ENCODE results near the gene C21orf58.

C21orf58 gene

DNA sequence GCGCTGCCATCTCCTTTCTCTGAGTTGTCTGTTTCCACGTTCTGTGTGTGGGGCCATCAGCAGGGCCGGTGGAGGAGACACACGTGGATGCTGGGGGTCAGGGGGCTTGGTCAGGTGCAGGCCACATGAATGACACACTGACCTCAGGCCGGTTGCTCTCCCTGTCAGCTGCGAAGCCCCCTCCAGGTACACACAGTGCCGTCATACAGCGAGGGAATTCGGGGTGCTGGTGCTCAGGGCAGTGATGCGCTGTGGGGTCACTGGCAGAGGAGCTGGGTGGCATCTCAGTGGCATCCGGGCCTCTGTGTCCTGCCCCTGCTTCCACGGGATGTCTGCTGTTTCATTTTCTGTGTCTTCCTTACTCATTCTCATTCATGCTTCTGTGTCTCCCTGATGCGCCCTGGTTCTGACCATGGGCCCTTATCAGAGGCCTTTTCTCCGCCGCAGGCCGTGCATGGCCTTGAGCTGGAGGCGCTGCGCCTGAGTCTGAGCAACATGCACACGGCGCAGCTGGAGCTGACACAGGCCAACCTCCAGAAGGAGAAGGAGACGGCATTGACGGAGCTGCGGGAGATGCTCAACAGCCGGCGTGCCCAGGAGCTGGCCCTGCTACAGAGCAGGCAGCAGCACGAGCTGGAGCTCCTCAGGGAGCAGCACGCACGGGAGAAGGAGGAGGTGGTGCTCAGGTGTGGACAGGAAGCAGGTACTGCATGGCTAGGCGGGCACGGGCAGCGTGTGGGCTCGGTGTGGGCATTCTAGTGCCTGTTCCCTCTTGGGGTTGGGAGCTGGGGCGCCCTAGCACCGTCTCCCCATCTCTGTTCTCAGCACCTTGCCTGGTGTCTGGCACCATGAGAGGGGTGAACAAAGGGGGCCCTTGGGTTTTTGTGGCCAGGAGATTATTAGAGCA, 22.9 kb upstream of the C21orf58 start:
- no peak for DNase-seq
- Mint-ChIP-seq H3K27me3 (no peaks in the 10 kb centered on the region), H3K4me3 (no peak overlapping the region), H3K9me3 (no peaks in the 10 kb centered on the region), H3K4me1 (peaks cover 15% of the 10 kb centered on the region), H3K27ac (no peak overlapping the region)
- no peak for ATAC-seq

DNA sequence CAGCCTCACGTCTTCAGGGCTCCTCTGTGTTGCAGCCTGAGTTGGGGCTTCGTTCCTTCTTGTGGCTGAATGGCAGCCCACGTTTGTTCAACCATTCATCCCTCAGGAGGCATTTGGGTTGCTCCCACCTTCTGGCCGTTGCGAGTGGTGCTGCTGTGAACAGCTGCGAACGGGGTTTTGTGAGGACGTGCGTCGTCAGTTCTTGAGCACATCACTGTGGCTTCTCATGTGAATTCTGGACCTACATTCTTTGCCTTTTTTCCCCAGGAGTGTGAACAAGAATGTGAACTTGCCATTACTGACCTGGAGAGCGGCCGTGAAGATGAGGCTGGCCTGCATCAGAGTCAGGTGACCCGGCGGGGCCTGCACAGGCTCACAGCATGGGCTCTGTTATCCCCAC, 22.2 kb upstream of the C21orf58 start:
- H3K27ac Mint-ChIP-seq: no peak overlapping the region
- ATAC-seq (no peak), DNase-seq (no peak)
- H3K27me3 Mint-ChIP-seq: no peaks in the 10 kb centered on the region
- H3K9me3 Mint-ChIP-seq: no peaks in the 10 kb centered on the region
- peaks cover 15% of the 10 kb centered on the region for H3K4me1 Mint-ChIP-seq
- no peak overlapping the region for H3K4me3 Mint-ChIP-seq

DNA sequence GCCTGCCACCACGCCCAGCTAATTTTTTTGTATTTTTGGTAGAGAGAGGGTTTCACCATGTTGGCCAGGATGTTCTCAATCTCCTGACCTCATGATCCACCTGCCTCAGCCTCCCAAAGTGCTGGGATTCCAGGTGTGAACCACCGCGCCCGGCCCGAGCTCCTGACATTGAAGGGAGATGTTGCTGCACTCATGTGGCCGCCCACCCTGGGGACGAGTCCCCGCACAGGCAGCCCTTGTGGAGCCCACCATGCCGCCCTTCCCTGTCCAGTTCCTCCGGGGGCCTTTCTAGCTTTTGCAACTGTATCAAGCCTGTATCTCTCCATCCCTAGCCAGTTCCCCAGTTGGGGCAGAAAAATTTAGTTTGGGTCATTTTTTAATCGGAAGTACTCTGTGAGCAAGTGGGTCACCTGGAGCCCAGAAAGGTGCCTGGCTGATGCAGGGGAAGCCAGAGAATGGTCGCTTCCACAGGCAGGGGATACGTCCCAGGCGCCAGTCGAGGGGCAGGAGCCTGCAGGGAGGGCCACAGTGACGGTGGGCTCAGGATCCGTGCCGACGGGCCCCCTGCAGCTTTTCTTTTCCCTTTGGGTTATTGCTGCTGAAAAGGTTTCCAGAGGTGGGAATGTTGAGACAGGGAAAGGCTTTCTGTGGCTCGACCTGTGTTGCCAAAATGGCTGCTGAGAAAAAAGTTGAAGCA, 20.7 kb upstream of the C21orf58 start:
- H3K4me1 Mint-ChIP-seq: peaks cover 15% of the 10 kb centered on the region

DNA sequence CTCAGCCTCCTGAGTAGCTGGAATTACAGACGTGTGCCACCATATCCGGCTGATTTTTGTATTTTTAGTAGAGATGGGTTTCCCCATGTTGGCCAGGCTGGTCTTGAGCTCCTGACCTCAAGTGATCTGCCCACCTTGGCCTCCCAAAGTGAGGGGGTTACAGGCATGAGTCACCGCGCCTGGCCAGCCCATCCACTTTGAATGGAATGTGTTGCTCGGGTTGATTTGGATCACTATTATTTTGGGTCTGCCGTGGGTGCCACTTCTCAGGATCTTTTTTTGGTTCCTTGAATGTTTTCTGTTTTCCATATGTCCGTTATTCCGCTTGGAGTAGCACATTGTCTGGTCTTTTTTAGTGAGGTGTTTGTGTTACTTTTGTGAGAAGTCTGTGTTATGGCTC, 17.3 kb upstream of the C21orf58 start:
- ATAC-seq (no peak), DNase-seq (no peak)
- no peaks in the 10 kb centered on the region for H3K9me3 Mint-ChIP-seq
- peak overlapping the region in 1 of 2 donors; percentile 59 for H3K27ac Mint-ChIP-seq
- H3K4me3 Mint-ChIP-seq: no peak overlapping the region
- no peaks in the 10 kb centered on the region for H3K27me3 Mint-ChIP-seq
- peaks cover 15% of the 10 kb centered on the region for H3K4me1 Mint-ChIP-seq

More for the DNA sequence above, 20.7 kb upstream of the C21orf58 start:
- ATAC-seq (no peak), DNase-seq (no peak)
- H3K4me3 Mint-ChIP-seq: no peak overlapping the region
- no peaks in the 10 kb centered on the region for H3K27me3 Mint-ChIP-seq
- H3K27ac Mint-ChIP-seq: peak overlapping the region in 1 of 2 donors; percentile 12
- no peaks in the 10 kb centered on the region for H3K9me3 Mint-ChIP-seq

DNA sequence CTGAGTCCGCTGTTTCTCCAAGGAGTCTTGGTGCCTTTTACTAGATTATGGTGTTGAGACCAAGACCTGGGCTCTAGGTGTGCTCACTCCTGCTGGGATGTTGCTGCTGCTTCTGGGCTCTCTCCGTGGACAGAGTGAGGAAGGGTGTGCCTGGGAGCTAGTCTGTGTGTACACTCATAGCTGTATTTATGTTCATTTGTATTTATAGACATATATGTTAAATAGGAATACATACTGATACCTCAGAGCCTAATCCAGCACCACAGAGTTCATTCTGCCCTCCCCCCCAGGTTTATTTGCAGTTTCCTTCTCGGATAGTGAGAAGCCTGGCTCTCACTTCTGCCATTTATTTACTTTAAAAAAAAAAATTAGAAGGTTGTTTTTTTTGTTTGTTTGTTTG, 12.9 kb upstream of the C21orf58 start:
- no peaks in the 10 kb centered on the region for H3K4me1 Mint-ChIP-seq
- DNase-seq: no peak
- no peaks in the 10 kb centered on the region for H3K9me3 Mint-ChIP-seq
- ATAC-seq: no peak
- H3K27ac Mint-ChIP-seq: no peak overlapping the region
- no peak overlapping the region for H3K4me3 Mint-ChIP-seq
- H3K27me3 Mint-ChIP-seq: no peaks in the 10 kb centered on the region

DNA sequence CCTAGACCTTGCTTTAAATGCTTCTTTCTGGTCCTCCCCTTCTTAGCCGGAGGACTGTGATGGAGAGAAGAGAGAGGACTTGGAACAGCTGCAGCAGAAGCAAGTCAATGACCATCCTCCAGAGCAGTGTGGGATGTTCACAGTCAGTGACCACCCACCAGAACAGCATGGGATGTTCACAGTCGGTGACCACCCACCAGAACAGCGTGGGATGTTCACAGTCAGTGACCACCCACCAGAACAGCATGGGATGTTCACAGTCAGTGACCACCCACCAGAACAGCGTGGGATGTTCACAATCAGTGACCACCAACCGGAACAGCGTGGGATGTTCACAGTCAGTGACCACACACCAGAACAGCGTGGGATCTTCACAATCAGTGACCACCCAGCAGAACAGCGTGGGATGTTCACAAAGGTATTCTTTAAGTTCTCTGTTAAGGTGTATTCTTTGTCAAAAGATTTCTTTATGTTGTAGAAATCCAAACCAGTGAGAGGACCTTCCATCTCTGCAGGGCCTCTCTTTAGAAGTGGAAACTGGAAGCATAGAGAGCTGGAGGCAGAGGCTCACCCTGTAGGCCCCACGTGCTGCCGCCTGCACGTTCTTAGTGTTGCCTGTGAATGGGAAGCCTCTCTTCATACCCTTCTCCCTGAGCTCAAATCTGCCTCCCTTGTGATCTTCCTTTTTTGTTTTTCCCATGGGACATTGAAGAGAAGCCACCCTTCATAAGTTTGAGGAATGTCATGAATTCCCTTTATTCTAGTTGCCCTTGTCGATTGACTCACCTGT, 10.9 kb upstream of the C21orf58 start:
- H3K4me1 Mint-ChIP-seq: no peaks in the 10 kb centered on the region
- H3K27me3 Mint-ChIP-seq: no peaks in the 10 kb centered on the region
- DNase-seq: no peak
- H3K9me3 Mint-ChIP-seq: no peaks in the 10 kb centered on the region
- no peak overlapping the region for H3K27ac Mint-ChIP-seq
- ATAC-seq: no peak
- no peak overlapping the region for H3K4me3 Mint-ChIP-seq

DNA sequence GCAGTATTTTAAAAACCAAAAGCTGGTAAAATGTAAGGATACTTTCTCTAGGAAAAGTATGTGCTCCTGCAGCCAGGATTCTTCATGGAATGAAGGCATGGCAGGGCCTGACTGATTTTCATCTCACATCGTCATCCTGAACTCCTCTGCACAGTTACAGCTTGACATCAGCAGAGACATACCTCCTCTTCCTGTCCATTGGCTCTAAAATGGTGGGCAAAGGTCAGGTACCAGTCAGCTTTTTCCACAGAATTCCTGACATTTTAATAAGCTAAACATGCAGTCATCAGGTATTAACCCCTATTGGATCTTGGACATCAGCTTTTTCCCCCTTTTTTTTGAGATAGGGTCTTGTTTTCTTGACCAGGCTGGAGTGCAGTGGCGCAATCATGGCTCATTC, 6.1 kb upstream of the C21orf58 start:
- H3K9me3 Mint-ChIP-seq: no peaks in the 10 kb centered on the region
- peaks cover 22% of the 10 kb centered on the region for H3K4me1 Mint-ChIP-seq
- H3K4me3 Mint-ChIP-seq: no peak overlapping the region
- ATAC-seq: no peak
- H3K27me3 Mint-ChIP-seq: no peaks in the 10 kb centered on the region
- no peak overlapping the region for H3K27ac Mint-ChIP-seq
- DNase-seq: no peak

DNA sequence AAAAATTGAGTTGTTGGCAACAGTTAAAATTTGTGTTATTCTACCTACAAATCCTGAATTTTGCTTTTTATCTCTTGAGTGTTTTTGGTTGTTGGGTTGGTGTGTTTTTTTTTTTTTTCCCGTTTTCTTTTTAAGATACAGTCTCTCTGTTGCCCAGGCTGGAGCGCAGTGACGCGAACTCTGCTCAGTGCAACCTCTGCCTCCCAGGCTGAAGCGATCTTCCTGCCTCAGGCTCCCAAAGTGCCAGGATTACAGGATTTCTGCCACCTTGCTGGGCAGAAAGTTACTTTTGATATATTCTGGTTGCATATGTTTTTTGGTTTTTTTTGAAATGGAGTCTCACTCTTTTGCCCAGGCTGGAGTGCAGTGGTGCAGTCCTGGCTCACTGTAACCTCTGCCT, 4.5 kb upstream of the C21orf58 start:
- DNase-seq (no peak), ATAC-seq (no peak)
- Mint-ChIP-seq H3K27ac (peak overlapping the region in 1 of 2 donors; percentile 77), H3K27me3 (no peaks in the 10 kb centered on the region), H3K4me1 (peaks cover 22% of the 10 kb centered on the region), H3K9me3 (no peaks in the 10 kb centered on the region), H3K4me3 (no peak overlapping the region)

DNA sequence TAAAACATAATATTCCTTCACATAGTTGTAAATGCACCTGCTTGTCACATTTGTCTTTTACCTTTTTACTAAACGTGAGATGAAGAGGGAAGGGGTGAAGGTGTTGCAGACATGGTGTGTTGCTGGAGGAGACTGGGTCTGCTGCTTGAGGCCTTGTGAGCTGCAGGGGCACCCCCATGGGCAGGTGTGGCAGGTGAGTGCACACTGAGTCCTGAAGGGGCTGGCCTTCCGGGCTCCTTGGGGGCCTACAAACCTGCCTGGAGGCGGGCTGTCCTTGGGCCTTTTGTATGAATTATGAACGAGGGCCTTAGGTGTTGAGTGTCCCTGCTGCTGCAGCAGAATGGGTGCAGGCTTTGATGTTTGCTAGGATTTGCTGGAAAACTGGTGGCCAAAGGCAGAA, 4.0 kb upstream of the C21orf58 start:
- Mint-ChIP-seq H3K9me3 (no peaks in the 10 kb centered on the region), H3K27ac (no peak overlapping the region), H3K4me3 (no peak overlapping the region), H3K4me1 (peaks cover 27% of the 10 kb centered on the region), H3K27me3 (no peaks in the 10 kb centered on the region)
- ATAC-seq: no peak
- DNase-seq: no peak

DNA sequence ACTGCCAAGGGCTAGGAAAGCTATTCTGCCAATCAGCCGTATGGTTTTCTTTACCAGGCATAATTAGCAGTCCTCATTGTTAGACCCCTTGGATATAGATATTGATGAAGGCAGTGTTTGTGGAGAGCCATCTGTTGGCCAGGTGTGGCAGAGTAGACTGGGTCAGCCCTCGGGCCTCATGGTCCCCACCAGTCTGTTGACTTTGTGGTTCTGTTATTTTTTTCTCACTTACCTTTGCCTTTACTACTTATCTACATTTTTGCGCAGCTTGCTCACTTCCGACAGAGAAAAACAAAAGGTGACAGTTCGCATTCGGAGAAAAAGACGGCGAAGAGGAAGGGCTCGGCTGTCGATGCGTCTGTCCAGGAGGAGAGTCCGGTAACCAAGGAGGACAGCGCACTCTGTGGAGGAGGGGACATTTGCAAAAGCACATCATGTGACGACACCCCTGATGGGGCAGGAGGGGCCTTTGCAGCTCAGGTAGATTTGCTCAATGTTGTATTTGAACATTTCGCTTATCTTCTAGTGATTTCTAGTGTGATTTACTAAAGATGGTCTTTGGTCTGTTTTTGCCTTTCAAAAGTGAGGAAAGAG, 2.5 kb upstream of the C21orf58 start:
- no peak overlapping the region for H3K4me3 Mint-ChIP-seq

DNA sequence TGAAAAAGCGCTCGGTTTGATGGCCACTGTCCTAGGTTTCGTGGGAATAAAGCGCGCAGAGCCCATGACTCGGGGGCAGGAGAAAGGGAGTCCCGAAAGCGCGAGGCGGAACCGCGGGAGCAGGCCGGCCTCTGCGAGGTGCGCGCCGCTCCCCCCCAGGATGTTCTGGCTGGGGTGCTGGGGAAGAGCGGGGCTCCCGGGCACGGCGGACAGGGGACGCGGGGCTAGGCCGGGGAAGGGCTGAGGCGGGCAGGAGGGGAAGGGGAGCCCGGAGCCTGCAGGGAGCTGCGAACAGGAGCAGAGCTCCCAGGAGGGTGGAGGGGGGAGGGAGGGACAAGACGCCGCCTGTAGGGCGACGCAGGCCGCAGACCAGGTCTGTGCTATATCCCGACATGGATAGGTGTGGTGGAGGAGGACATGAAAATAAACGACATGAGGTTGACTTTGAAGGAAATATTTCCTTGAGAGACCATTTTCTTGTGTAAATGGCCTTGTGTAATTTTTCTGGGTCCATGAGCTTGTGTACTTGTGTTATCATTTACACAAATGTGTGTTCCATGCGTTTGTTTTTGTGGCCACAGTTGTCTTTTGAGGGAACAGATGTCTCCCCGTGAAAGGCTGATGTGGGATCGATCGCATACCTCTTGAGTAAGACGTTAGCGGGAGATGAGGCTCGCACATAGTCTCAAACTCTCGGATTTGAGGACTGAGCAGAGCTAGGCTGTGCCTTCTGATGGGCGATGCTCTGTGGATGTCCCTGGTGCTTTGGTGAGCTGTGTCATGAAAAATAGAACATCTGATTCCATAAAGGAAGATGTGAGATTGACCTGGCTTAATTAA, 1.6 kb upstream of the C21orf58 start:
- DNase-seq (peak; percentile 39 to 43), ATAC-seq (peak; percentile 5)
- peak overlapping the region; percentile 52 to 91 for H3K27ac Mint-ChIP-seq
- peak overlapping the region; percentile 87 to 96 for H3K4me3 Mint-ChIP-seq
- H3K4me1 Mint-ChIP-seq: peaks cover 50% of the 10 kb centered on the region
- H3K9me3 Mint-ChIP-seq: no peaks in the 10 kb centered on the region
- H3K27me3 Mint-ChIP-seq: no peaks in the 10 kb centered on the region

More for the DNA sequence above, 2.5 kb upstream of the C21orf58 start:
- Mint-ChIP-seq H3K27me3 (no peaks in the 10 kb centered on the region), H3K9me3 (no peaks in the 10 kb centered on the region), H3K27ac (no peak overlapping the region), H3K4me1 (peaks cover 42% of the 10 kb centered on the region)
- no peak for DNase-seq
- no peak for ATAC-seq

DNA sequence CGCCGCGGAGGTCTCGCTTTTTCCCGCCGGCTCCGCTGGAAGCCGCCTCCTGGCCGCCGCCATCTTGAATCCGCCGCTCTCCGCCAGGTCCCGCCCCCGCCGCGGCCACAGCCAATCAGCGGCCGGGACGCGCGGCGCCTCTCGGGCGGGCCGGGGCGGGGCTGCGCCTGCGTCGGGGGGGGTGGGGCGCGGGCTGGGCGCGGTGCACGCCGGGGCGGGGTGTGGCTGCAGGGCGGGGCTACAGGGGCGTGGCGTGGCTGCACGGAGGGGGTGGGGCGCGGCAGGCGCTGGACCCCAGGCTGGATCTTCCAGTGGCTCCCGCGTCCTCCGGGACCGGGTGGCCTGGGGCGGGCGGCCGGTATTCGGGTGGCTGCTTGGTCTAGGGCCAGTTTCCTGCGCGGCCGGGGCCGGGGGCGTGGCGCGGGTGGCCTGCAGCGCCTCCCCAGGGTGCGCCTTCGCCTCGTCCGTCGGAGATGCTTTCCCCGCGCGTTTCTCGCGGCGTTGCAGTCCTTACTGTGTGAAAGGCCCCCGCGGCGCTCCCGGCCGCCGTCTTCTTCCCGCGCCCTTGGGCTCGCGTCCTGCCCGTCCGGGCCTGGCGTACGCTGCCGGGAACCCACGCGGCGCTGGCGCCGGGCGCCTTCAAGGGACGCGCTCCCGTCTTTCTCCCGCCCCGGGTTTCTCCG, 861 bp upstream of the C21orf58 start:
- peak overlapping the region; percentile 96 to 99 for H3K4me3 Mint-ChIP-seq
- H3K4me1 Mint-ChIP-seq: peaks cover 52% of the 10 kb centered on the region

DNA sequence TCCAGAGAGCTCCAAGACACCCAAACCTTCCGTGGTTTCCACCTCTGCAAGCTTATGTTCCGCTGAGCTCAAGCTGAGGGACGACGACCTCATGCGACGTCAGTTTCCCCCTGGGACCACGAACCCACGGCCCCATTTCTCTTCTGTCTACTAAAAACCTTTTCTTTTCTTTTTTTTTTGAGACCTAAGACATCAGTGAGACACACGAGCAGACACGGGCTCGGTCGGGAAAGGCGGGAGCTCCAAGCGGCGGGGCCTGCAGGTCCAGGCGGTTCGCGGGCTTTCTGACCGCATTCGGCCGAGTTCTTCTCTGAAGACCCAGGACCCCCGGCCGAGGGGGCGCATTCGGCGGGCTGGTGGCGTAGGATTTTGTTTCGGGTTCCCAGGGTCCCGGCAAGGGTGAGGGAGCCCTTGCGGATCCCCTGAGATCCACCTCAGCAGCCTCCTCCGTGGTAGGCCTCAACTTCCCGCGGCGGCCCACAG, 402 bp downstream of the C21orf58 start:
- peak; percentile 15 for ATAC-seq
- no peak for DNase-seq

More for the DNA sequence above, 861 bp upstream of the C21orf58 start:
- DNase-seq: peak; percentile 88 to 89
- Mint-ChIP-seq H3K27ac (peak overlapping the region; percentile 99 to 100), H3K27me3 (no peaks in the 10 kb centered on the region), H3K9me3 (no peaks in the 10 kb centered on the region)
- peak; percentile 82 for ATAC-seq

More for the DNA sequence above, 402 bp downstream of the C21orf58 start:
- Mint-ChIP-seq H3K27ac (peak overlapping the region; percentile 97 to 100), H3K4me3 (peak overlapping the region; percentile 96 to 99), H3K27me3 (no peaks in the 10 kb centered on the region), H3K4me1 (peaks cover 56% of the 10 kb centered on the region), H3K9me3 (no peaks in the 10 kb centered on the region)
